HL-60 (cell line): Measurements from ENCODE around the gene TUBGCP6.

Experiments used
- GABPA ChIP-seq: IDR thresholded peaks from 2 replicates; pipeline ENCODE4 v1.6.1; 2012; ENCODE audit warnings: low read depth
- POLR2AphosphoS5 ChIP-seq: IDR thresholded peaks from 2 replicates; pipeline ENCODE4 v1.6.1; 2012; ENCODE audit warnings: low read depth
- REST ChIP-seq: IDR thresholded peaks from 2 replicates; pipeline ENCODE4 v1.6.1; 2012; ENCODE audit warnings: low read depth; ENCODE audit not compliant: insufficient replicate concordance
- TF ChIP-seq, protein P1 (sequence below): IDR thresholded peaks from one replicate; pipeline ENCODE4 v1.5.1; 2011; ENCODE audit warnings: low read length, control low read depth, inconsistent platforms; ENCODE audit not compliant: insufficient read depth

- TF ChIP-seq REST (no peak), POLR2AphosphoS5 (no peak), GABPA (no peak)
- TF ChIP-seq, protein P1, sequence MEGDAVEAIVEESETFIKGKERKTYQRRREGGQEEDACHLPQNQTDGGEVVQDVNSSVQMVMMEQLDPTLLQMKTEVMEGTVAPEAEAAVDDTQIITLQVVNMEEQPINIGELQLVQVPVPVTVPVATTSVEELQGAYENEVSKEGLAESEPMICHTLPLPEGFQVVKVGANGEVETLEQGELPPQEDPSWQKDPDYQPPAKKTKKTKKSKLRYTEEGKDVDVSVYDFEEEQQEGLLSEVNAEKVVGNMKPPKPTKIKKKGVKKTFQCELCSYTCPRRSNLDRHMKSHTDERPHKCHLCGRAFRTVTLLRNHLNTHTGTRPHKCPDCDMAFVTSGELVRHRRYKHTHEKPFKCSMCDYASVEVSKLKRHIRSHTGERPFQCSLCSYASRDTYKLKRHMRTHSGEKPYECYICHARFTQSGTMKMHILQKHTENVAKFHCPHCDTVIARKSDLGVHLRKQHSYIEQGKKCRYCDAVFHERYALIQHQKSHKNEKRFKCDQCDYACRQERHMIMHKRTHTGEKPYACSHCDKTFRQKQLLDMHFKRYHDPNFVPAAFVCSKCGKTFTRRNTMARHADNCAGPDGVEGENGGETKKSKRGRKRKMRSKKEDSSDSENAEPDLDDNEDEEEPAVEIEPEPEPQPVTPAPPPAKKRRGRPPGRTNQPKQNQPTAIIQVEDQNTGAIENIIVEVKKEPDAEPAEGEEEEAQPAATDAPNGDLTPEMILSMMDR, result no peak
Observed at GRCh38 chr22:50269573-50269969, 24.7 kb upstream of the TUBGCP6 start.
